Neutrophil (primary cell): Measurements from ENCODE around the gene LTBP1.

ENCODE experiments used
- H3K27ac ChIP-seq: fragments of 200-600 bp; sonication (generic); 2 replicates; pipeline ENCODE4 v1.5.1; 2016; ENCODE audit warnings: mild to moderate bottlenecking, moderate library complexity
- H3K27me3 ChIP-seq: fragments of 200-600 bp; sonication (generic); 2 replicates; pipeline ENCODE4 v1.6.0; 2016; ENCODE audit warnings: mild to moderate bottlenecking
- H3K36me3 ChIP-seq: fragments of 200-600 bp; sonication (generic); 2 replicates; pipeline ENCODE4 v1.5.1; 2017
- H3K4me1 ChIP-seq, 2 experiments: fragments of 200-600 bp in 1 of 2; sonication (generic) in 1 of 2; 1 replicate in 1 of 2; 2 replicates in 1 of 2; pipeline versions ENCODE4 v1.5.1 to v1.6.1; 2013 to 2016; ENCODE audit warnings: low read depth in 1 of 2, low read length in 1 of 2, mild to moderate bottlenecking in 1 of 2, moderate library complexity in 1 of 2; ENCODE audit not compliant: control insufficient read depth in 1 of 2, insufficient read depth in 1 of 2
- H3K4me3 ChIP-seq, 2 experiments: fragments of 200-600 bp in 1 of 2; sonication (generic) in 1 of 2; 1 replicate in 1 of 2; 2 replicates in 1 of 2; pipeline ENCODE4 v1.5.1; 2013 to 2016; ENCODE audit warnings: low read depth in 1 of 2, low read length in 1 of 2, mild to moderate bottlenecking in 1 of 2, moderate library complexity in 1 of 2
- H3K9me3 ChIP-seq: fragments of 200-600 bp; sonication (generic); 2 replicates; pipeline ENCODE4 v1.5.1; 2016
- TF ChIP-seq, protein P1 (sequence below): fragments of 200-600 bp; sonication (generic); IDR thresholded peaks from 2 replicates; pipeline ENCODE4 v1.5.1; 2016; ENCODE audit warnings: antibody characterized with exemption

LTBP1 gene

DNA sequence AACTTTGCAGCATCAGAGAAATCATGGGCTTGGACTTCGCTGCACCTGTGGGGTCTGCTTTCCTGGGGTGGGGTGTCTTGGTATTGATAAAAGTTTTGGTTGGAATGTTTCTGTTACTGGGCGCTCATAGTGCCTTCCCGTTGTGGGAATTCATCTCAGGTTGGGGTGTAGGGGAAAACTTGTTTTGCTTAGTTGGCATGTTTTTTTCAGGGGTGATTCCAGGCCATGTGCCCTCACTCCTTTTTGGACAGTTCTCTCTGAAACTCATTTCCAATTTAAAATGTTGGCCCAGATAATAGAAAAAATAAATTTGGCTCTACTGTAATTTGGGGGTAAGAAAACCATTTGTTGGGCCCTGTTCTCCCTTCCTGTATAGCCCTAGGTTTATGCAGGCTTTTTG is 1.5 kb downstream of the LTBP1 start:
- TF ChIP-seq, protein P1, sequence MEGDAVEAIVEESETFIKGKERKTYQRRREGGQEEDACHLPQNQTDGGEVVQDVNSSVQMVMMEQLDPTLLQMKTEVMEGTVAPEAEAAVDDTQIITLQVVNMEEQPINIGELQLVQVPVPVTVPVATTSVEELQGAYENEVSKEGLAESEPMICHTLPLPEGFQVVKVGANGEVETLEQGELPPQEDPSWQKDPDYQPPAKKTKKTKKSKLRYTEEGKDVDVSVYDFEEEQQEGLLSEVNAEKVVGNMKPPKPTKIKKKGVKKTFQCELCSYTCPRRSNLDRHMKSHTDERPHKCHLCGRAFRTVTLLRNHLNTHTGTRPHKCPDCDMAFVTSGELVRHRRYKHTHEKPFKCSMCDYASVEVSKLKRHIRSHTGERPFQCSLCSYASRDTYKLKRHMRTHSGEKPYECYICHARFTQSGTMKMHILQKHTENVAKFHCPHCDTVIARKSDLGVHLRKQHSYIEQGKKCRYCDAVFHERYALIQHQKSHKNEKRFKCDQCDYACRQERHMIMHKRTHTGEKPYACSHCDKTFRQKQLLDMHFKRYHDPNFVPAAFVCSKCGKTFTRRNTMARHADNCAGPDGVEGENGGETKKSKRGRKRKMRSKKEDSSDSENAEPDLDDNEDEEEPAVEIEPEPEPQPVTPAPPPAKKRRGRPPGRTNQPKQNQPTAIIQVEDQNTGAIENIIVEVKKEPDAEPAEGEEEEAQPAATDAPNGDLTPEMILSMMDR: no peak
- H3K27me3 ChIP-seq: peaks cover 92% of the 10 kb centered on the region
- H3K36me3 ChIP-seq: no peaks in the 10 kb centered on the region
- no peaks in the 10 kb centered on the region for H3K9me3 ChIP-seq
- no peak overlapping the region for H3K4me3 ChIP-seq
- peaks cover 6 to 11% of the 10 kb centered on the region in 2 experiments for H3K4me1 ChIP-seq
- no peak overlapping the region for H3K27ac ChIP-seq

GRCh38 chr2:32949260-32949659 is 2.5 kb downstream of the LTBP1 start:
- Histone ChIP-seq H3K4me3 (no peak overlapping the region), H3K9me3 (no peaks in the 10 kb centered on the region), H3K4me1 (peaks cover 6 to 11% of the 10 kb centered on the region in 2 experiments), H3K27me3 (peaks cover 100% of the 10 kb centered on the region), H3K36me3 (no peaks in the 10 kb centered on the region), H3K27ac (no peak overlapping the region)
- TF ChIP-seq, protein P1: no peak

DNA sequence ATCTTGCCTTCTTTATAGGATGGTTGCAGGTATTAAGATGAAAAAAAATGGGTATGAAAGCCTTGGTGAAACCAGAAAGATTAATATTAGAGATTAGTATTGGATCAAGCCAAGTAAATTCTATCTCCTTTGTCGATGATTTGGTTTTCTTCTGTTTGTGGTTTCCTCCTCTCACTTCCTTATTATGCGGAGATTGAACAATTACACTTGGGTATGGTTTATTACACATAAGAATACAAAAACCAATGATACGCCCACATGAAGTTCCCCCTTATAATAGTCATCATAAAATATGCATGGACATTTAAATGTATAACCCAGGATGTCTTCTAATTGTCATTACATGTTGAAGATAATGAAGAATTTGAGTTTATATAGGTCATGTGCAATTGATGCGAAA is 4.9 kb downstream of the LTBP1 start:
- peaks cover 6% of the 10 kb centered on the region in 2 experiments for H3K4me1 ChIP-seq

DNA sequence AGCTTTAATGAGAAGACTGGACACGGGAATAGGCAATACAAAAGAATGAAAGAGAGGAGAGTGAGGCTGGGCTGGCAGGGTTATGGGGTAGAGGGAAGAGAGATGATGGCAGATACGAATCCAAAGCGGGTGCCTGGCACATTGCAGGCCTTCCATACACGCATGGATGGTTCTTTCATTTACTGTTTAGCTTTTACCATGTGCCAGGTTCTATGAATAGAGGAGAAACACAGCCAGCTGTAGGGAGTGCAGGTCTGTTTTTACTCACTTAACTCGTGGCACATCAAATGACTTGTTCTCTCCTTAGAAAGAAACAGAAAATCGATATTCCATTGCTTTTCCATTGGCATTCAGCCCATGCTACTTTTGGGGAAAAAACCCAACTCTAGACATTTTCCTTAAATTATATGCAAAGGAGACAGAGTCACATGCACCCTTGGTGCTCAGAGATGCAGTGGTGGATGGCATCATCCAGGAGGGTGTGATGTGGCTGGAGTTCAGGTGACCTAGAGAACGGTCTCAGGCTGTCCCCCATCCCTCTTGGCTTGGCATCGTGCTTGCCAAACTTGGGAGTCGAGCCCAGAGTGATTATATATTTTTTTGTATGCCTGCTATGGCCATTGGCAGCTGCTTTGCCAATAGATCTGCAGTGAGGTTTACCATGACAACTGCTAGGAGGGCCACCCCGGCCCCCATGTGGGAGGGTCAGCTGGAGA is 6.2 kb downstream of the LTBP1 start:
- Histone ChIP-seq H3K4me3 (no peak overlapping the region), H3K36me3 (no peaks in the 10 kb centered on the region), H3K4me1 (peaks cover 1 to 2% of the 10 kb centered on the region in 2 experiments), H3K27ac (no peak overlapping the region), H3K27me3 (peaks cover 100% of the 10 kb centered on the region), H3K9me3 (no peaks in the 10 kb centered on the region)
- TF ChIP-seq, protein P1: no peak

More for the DNA sequence above, 4.9 kb downstream of the LTBP1 start:
- H3K4me3 ChIP-seq: no peak overlapping the region
- H3K36me3 ChIP-seq: no peaks in the 10 kb centered on the region
- H3K27ac ChIP-seq: no peak overlapping the region
- H3K9me3 ChIP-seq: no peaks in the 10 kb centered on the region
- TF ChIP-seq, protein P1: no peak
- H3K27me3 ChIP-seq: peaks cover 100% of the 10 kb centered on the region

GRCh38 chr2:32954206-32954605 is 7.5 kb downstream of the LTBP1 start:
- H3K4me1 ChIP-seq: no peaks in the 10 kb centered on the region
- H3K36me3 ChIP-seq: no peaks in the 10 kb centered on the region
- no peak overlapping the region for H3K27ac ChIP-seq
- H3K9me3 ChIP-seq: no peaks in the 10 kb centered on the region
- TF ChIP-seq, protein P1: no peak
- no peak overlapping the region for H3K4me3 ChIP-seq
- H3K27me3 ChIP-seq: peaks cover 93% of the 10 kb centered on the region
